Gastroesophageal sphincter (tissue), 4 donors: ENCODE measurements around the gene PPP2R5E. TPM values are rescaled to one million over a fixed set of nuclear protein-coding genes. Genes with fewer than 3 reads are reported as not detected.
"Not testable (repeated sequence)": the region's sequence is repeated elsewhere in the genome, so short reads cannot be mapped to it uniquely, and the experiment has no call there.

Source experiments
- ATAC-seq: fragments of 150-250 bp; one replicate; pipeline ENCODE4 v1.9.1; 2016; ENCODE audit warnings: mild to moderate bottlenecking, moderate library complexity
- H3K27ac ChIP-seq, 4 donors: fragments of 200-600 bp; sonication (generic) in 3 of 4; 1 replicate in 3 of 4; 2 replicates in 1 of 4; pipeline ENCODE4 v1.5.1; 2016 to 2019
- H3K27me3 ChIP-seq: fragments of 200-600 bp; sonication (generic); one replicate; pipeline ENCODE4 v1.5.1; 2019
- H3K36me3 ChIP-seq, 2 donors: fragments of 200-600 bp; sonication (generic); one replicate each; pipeline ENCODE4 v1.5.1; 2019; ENCODE audit warnings: control low read depth in 1 of 2
- H3K4me1 ChIP-seq, 3 donors: fragments of 200-600 bp; sonication (generic); 1 replicate in 2 of 3; 2 replicates in 1 of 3; pipeline ENCODE4 v1.5.1; 2016 to 2019; ENCODE audit warnings: control low read depth in 2 of 3
- H3K4me3 ChIP-seq, 2 donors: fragments of 200-600 bp; sonication (generic); one replicate each; pipeline ENCODE4 v1.5.1; 2019; ENCODE audit warnings: mild to moderate bottlenecking in 1 of 2, moderate library complexity in 1 of 2
- H3K9me3 ChIP-seq, 3 donors: fragments of 200-600 bp; sonication (generic); one replicate each; pipeline ENCODE4 v1.5.1; 2017 to 2019; ENCODE audit warnings: control low read depth in 2 of 3
- EP300 ChIP-seq: sonication (generic); formaldehyde crosslinking; IDR thresholded peaks from one replicate; pipeline ENCODE4 v1.6.1; 2017; ENCODE audit warnings: antibody characterized with exemption, mild to moderate bottlenecking
- POLR2A ChIP-seq, 2 donors: fragments of 450-650 bp; IDR thresholded peaks; one replicate each; pipeline ENCODE4 v1.6.1; 2017; ENCODE audit warnings: antibody characterized with exemption in 2 of 2, mild to moderate bottlenecking in 2 of 2, moderate library complexity in 1 of 2
- POLR2AphosphoS5 ChIP-seq: sonication (generic); formaldehyde crosslinking; IDR thresholded peaks from one replicate; pipeline ENCODE4 v1.6.1; 2017; ENCODE audit warnings: antibody characterized with exemption
- WGBS, 2 donors: methylation state at CpG; one replicate each; pipeline ENCODE4 v1.1.5; 2018; ENCODE audit warnings: low coverage in 1 of 2; 5-methylcytosine and 5-hydroxymethylcytosine counted together
- total RNA-seq, 4 donors: library from RNA; depleted of rRNA; stranded (reverse); fragments of >200 nt; gene quantifications; one replicate each; pipeline ENCODE4 v1.1.0, GENCODE V29; 2016
- TF ChIP-seq, protein P1 (sequence below), 4 experiments: fragments of 200-600 bp in 2 of 4; fragments of 450-650 bp in 2 of 4; sonication (generic) in 1 of 4; IDR thresholded peaks; one replicate each; pipeline ENCODE4 v1.5.1; 2017 to 2019; ENCODE audit warnings: antibody characterized with exemption in 4 of 4, mild to moderate bottlenecking in 2 of 4, moderate library complexity in 2 of 4

PPP2R5E gene
- 10 to 100 TPM; 32.8 to 38.0 (median 33.7) TPM for total RNA-seq

DNA sequence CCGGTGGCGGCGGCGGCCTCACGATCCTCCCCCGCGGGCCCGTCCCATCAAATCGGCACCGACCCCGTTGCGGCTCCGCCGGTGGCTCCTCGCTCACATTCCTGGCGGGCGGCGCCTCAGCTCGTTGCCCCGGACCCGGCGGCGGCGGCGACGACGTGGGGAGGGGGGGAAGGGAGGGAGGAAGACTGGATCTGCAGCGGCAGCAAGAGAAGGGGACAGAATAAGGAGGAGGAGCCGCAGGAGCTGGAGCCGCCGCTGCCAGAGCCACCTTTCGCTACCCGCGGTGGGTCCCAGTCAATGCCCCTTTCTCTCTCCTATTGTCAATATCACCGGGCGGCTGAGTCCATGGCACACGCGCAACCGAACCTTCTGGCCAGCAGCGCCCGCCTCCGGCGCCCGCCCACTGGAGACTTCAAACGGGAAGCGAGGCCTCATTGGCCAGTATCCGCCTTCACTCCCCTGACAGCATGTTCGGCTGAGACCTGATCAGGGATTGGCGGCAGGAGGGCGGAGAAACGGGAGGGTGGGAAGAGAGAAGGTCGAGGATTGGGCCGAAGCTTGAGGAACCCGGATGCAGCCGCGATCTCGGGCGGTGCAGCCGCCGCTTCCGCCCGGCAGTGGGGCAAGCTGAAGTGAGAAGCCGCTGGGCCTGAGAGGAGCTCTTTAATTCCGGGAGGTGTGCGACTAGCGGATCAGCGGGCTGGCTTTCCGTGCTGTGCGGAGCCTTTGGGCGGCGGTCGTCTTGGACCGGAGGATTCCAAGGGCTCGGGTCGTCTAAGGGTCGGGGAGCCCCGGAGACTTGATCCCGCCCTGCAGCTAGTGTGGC lies at the start of gene PPP2R5E:
Gene PPP2R5E (minus strand): TSS at position 378 of the 826 bp plus-strand sequence. CDS start 3,692 bp downstream, outside the sequence.
- WGBS, 2 donors = 0% methylated on average over 8 to 10 of the region's 78 CpGs
- Histone ChIP-seq H3K27ac (peak within 1 kb of the TSS; percentile 58 to 96 (median 93)), H3K4me3 (peak within 1 kb of the TSS; percentile 55 to 98), H3K36me3 (peaks cover 0 to 23% of the 10 kb centered on the region in 2 donors), H3K4me1 (peaks cover 0 to 42% (median 8%) of the 10 kb centered on the region in 3 donors), H3K27me3 (no peaks in the 10 kb centered on the region), H3K9me3 (no peaks in the 10 kb centered on the region)
- ATAC-seq = peak; percentile 99
- TF ChIP-seq POLR2A (IDR thresholded peaks at IDR 0.05) (peak; percentile 69 to 78), POLR2AphosphoS5 (peak; percentile 84), EP300 (no peak)
- TF ChIP-seq, protein P1, sequence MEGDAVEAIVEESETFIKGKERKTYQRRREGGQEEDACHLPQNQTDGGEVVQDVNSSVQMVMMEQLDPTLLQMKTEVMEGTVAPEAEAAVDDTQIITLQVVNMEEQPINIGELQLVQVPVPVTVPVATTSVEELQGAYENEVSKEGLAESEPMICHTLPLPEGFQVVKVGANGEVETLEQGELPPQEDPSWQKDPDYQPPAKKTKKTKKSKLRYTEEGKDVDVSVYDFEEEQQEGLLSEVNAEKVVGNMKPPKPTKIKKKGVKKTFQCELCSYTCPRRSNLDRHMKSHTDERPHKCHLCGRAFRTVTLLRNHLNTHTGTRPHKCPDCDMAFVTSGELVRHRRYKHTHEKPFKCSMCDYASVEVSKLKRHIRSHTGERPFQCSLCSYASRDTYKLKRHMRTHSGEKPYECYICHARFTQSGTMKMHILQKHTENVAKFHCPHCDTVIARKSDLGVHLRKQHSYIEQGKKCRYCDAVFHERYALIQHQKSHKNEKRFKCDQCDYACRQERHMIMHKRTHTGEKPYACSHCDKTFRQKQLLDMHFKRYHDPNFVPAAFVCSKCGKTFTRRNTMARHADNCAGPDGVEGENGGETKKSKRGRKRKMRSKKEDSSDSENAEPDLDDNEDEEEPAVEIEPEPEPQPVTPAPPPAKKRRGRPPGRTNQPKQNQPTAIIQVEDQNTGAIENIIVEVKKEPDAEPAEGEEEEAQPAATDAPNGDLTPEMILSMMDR (IDR thresholded peaks at IDR 0.05) = peak in 2 of 4 experiments; percentile 14 to 18

DNA sequence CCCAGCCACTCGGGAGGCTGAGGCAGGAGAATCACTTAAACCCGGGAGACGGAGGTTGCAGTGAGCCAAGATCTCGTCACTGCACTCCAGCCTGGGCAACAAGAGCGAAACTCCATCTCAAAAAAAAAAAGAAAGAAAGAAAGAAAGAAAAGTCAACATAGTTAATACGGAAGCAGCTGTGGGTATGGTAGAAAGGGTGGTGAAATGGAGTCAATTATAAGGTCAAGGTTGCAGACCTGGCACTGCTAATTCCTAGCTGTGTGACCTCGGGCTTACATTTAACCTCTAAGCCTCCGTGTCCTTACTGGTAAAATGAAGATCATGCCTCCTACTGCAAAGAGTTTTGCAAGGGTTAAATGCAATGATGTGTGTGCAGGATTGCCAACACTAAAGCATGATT lies 39.9 kb upstream of the PPP2R5E start:
- H3K9me3 ChIP-seq, H3K27ac ChIP-seq, H3K4me1 ChIP-seq, H3K36me3 ChIP-seq, ATAC-seq, H3K4me3 ChIP-seq, H3K27me3 ChIP-seq: not testable (repeated sequence)
- WGBS, 2 donors = 84 to 86% methylated on average over 6 of the region's 8 CpGs

DNA sequence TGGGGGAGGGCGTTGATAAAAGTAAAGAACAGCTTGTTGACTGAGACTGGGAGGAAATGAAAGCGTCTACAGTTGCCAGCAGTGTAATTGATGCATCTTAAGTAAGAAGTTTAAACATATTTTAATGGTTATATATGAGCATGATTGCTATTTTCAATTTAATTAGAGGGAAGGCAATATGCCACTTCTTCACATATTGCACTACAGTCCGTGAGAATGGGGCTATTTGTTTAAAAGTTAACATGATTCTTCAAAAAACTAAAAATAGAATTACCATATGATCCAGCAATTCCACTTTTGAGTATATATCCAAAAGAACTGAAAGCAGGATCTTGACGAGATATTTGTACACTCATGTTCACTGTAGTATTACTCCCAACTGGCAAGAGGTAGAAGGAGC lies 38.3 kb upstream of the PPP2R5E start:
- H3K36me3 ChIP-seq = no peaks in the 10 kb centered on the region
- no peak overlapping the region for H3K4me3 ChIP-seq
- ATAC-seq = no peak
- H3K9me3 ChIP-seq = no peaks in the 10 kb centered on the region
- WGBS, 2 donors = 41 to 42% methylated on average over 3 to 4 of the region's 4 CpGs
- H3K4me1 ChIP-seq = no peaks in the 10 kb centered on the region
- no peak overlapping the region for H3K27ac ChIP-seq
- TF ChIP-seq POLR2A (IDR thresholded peaks at IDR 0.05) (no peak), EP300 (no peak), POLR2AphosphoS5 (no peak)
- TF ChIP-seq, protein P1 (IDR thresholded peaks at IDR 0.05) = no peak
- H3K27me3 ChIP-seq = no peaks in the 10 kb centered on the region

DNA sequence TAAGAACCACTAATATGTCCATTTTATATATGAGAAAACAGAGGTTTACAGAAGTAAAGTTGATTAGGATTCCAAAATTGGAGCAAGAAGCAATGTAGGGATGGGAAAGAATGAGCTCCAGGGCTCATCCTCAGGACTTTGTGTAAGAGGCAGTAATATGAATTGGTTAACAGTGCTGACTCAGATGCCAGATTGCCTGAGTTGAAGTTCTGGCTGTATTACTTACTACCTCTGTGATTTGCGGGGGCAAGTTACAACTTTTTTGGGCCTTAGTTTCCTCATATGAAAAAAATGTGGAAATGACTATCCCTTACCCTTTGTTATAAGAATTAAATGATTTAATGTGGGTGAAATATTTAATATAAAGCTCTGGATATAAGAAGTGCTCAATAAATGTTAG lies 35.1 kb upstream of the PPP2R5E start:
- no peaks in the 10 kb centered on the region for H3K36me3 ChIP-seq
- TF ChIP-seq POLR2A (IDR thresholded peaks at IDR 0.05) (no peak), EP300 (no peak), POLR2AphosphoS5 (no peak)
- TF ChIP-seq, protein P1 (IDR thresholded peaks at IDR 0.05) = no peak
- H3K27ac ChIP-seq = no peak overlapping the region
- no peaks in the 10 kb centered on the region for H3K9me3 ChIP-seq
- no peaks in the 10 kb centered on the region for H3K4me1 ChIP-seq
- H3K27me3 ChIP-seq = no peaks in the 10 kb centered on the region
- 100% methylated on average over 1 of the region's 1 CpG for WGBS, 2 donors
- H3K4me3 ChIP-seq = no peak overlapping the region
- ATAC-seq = no peak

DNA sequence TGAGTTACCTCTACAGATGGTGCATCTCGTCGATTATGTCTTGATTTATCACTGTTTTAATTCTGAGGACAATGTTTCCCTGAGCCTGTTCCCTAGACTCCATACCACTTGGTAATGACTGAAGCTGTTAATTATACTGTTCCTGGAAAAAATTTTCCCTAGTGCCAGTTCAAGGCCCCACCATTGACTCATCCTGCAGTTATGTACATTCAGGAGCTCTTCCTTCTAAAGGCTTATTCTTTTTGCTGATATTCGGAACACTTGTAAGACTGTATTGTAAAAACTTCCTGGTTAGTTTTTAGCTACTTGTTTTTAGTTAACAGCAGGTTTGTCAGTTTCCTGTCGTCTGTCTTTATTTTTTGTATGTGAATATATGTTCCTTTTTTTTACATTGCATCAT lies 30.4 kb upstream of the PPP2R5E start:
- Histone ChIP-seq H3K4me3 (no peak overlapping the region), H3K36me3 (no peaks in the 10 kb centered on the region), H3K9me3 (no peaks in the 10 kb centered on the region), H3K4me1 (no peaks in the 10 kb centered on the region), H3K27me3 (no peaks in the 10 kb centered on the region), H3K27ac (no peak overlapping the region)
- 73 to 79% methylated on average over 2 to 4 of the region's 4 CpGs for whole genome bisulfite sequencing, 2 donors
- no peak for ATAC-seq
- TF ChIP-seq, protein P1 (IDR thresholded peaks at IDR 0.05) = no peak
- TF ChIP-seq POLR2AphosphoS5 (no peak), EP300 (no peak), POLR2A (IDR thresholded peaks at IDR 0.05) (no peak)
